ENCODE data around the gene ENO2. TPM values are rescaled to one million over a fixed set of nuclear protein-coding genes. Genes with fewer than 3 reads are reported as not detected.
A peak's percentile ranks its signal among the peaks of the same experiment; 100 is the strongest.
"Not testable (repeated sequence)": the region's sequence is repeated elsewhere in the genome, so short reads cannot be mapped to it uniquely, and the experiment has no call there.

ENO2 gene
- total RNA-seq, 1 donor from 2014 or later, result 41.8 TPM

- Histone ChIP-seq H3K4me3 (no peak overlapping the region), H3K9me3 (no peaks in the 10 kb centered on the region), H3K27ac (no peak overlapping the region), H3K27me3 (no peaks in the 10 kb centered on the region), H3K36me3 (no peaks in the 10 kb centered on the region), H3K4me1 (peaks cover 13% of the 10 kb centered on the region)
- no peak for DNase-seq
- intact Hi-C loops (cut with DNase I), result no loop called here
- TF ChIP-seq CTCF (IDR thresholded peaks at IDR 0.05), result no peak
- ATAC-seq, result no peak
Measured at GRCh38 chr12:6903722-6904121, 10.7 kb upstream of the ENO2 start.

- Histone ChIP-seq H3K4me3 (peak within 1 kb of the TSS; percentile 63), H3K9me3 (no peaks in the 10 kb centered on the region), H3K27ac (peak within 1 kb of the TSS; percentile 83), H3K36me3 (no peaks in the 10 kb centered on the region), H3K27me3 (no peaks in the 10 kb centered on the region), H3K4me1 (peaks cover 9% of the 10 kb centered on the region)
- intact Hi-C loops (cut with DNase I), result no loop called here
- no peak for TF ChIP-seq CTCF (IDR thresholded peaks at IDR 0.05)
- DNase-seq (peak; percentile 97), ATAC-seq (peak; percentile 96)
Measured at GRCh38 chr12:6904280-6905276, 9.8 kb upstream of the ENO2 start, which contains the start of gene LRRC23. Gene LRRC23, plus strand, starts transcription at chr12:6904822. Its CDS starts 812 bp downstream, at chr12:6905634.

- DNase-seq (no peak), ATAC-seq (no peak)
- no peaks in the 10 kb centered on the region for H3K27me3 ChIP-seq
- TF ChIP-seq CTCF (IDR thresholded peaks at IDR 0.05), result no peak
- H3K9me3 ChIP-seq, result no peaks in the 10 kb centered on the region
- peaks cover 4% of the 10 kb centered on the region for H3K4me1 ChIP-seq
- no peaks in the 10 kb centered on the region for H3K36me3 ChIP-seq
- peak overlapping the region; percentile 83 for H3K27ac ChIP-seq
- intact Hi-C loops (cut with DNase I), result no loop called here
- peak overlapping the region; percentile 63 for H3K4me3 ChIP-seq
Measured at GRCh38 chr12:6905414-6906040, 8.9 kb upstream of the ENO2 start.

- DNase-seq; H3K4me3 ChIP-seq; H3K36me3 ChIP-seq; ATAC-seq; H3K4me1 ChIP-seq; H3K9me3 ChIP-seq; H3K27me3 ChIP-seq; intact Hi-C loops (cut with DNase I); H3K27ac ChIP-seq: not testable (repeated sequence)
Measured at GRCh38 chr12:6908141-6908540, 6.2 kb upstream of the ENO2 start.

GRCh38 chr12:6909421-6910145 is 4.8 kb upstream of the ENO2 start:
- intact Hi-C loops (cut with DNase I), result no loop called here
- no peaks in the 10 kb centered on the region for H3K27me3 ChIP-seq
- H3K4me1 ChIP-seq, result peaks cover 11% of the 10 kb centered on the region
- no peak overlapping the region for H3K27ac ChIP-seq
- TF ChIP-seq CTCF (IDR thresholded peaks at IDR 0.05), result no peak
- H3K4me3 ChIP-seq, result no peak overlapping the region
- H3K36me3 ChIP-seq, result no peaks in the 10 kb centered on the region
- ATAC-seq, result no peak
- H3K9me3 ChIP-seq, result no peaks in the 10 kb centered on the region
- DNase-seq, result no peak
